Activated T-cell treated with anti-CD3 and anti-CD28 coated beads, Interleukin-2, amount 50 U/mL, for 48 hours (primary cell): ENCODE measurements around the gene USP34.
"Not testable (repeated sequence)": the region's sequence is repeated elsewhere in the genome, so short reads cannot be mapped to it uniquely, and the experiment has no call there.

Experiments used
- DNase-seq, 2 experiments: peaks; one replicate each; pipeline ENCODE4 v3.0.0-alpha.2; 2020

The USP34 gene

DNA sequence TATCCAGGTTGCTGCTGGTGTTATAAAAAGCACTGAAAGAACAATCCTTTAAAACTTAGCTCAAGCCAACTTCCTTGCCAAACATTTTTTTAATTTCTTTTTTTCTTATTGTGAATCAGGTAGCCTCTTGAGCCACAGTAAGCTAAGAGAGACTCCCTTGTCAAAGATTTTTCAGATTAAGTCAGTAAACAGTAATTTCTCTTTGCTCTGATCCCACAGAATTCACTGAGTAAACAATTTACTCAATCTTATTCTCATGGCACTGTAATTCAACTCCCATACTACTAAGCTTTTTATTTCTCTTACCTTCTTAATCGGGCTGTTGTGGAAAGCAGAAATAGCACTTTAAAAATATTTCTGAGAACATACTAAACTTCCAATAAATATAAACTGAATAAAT is 226.2 kb downstream of the USP34 start:
- no peak for DNase-seq

DNA sequence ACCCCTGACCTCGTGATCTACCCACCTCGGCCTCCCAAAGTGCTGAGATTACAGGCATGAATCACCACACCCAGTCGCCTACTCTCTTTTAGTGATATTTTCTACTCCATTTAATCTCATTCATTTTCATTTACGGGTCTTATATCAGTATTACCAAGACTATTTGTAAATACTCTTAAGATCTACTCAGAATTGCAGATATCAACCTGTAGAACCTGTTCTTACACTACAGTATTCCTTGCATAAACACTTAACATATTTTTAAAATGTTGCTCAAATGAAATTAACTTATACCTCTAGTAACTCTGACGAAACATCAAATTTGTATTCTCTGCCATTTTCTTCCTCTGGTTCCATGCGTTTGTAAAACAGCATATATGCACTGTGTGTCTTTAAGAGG is 229.6 kb downstream of the USP34 start:
- DNase-seq: no peak

DNA sequence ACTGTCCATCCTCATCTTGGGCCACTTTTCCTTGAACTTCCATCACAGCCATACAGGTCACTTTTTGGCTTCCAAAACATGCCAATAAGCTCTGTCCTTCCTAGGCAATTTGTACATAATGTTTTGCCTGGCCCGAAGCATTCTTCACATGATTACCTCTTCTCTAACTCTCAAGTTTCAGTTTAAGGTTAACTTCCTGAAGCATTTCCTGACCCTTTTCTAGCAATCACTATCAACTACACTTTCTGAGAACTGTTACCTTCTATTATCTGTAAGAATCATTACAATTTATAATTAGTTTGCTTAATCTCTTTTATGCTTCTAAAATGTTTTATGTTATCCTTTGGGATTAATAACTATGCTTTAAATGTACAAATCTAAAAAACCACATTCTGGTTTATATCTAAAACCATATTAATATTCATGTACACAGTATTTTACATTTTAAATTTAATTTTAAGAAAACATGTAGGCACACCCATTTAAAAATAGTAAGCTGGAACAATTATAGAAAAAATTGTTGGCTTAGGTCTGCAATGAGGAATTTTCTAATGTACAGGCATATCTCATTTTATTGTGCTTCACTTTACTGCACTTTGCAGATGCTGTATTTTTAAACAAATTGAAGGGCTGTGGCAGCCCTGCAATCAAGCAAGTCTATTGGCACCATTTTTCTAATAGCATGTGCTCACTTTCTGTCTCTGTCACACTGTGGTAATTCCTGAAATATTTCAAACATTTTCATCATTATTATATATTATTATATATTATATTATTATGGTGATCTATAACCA is 232.5 kb downstream of the USP34 start:
- no peak for DNase-seq

DNA sequence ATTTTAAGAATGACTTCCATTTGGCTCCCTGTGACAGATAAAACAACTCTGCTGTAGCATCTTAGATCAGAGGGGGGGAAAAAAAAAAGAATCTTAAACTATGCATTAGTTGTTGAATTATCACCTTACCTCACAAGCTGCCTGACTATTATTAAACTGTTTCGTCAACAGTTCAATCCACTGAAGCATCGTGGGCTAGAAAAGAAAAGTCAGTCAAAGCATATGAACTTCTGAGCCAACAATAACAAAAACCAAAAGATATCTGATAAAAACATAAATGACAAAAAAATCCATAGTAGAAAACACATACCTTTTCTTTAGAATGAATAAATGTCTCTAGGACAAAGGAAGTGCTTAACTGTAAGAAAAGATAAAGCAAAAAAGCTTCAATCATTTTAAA is 235.2 kb downstream of the USP34 start:
- no peak for DNase-seq

DNA sequence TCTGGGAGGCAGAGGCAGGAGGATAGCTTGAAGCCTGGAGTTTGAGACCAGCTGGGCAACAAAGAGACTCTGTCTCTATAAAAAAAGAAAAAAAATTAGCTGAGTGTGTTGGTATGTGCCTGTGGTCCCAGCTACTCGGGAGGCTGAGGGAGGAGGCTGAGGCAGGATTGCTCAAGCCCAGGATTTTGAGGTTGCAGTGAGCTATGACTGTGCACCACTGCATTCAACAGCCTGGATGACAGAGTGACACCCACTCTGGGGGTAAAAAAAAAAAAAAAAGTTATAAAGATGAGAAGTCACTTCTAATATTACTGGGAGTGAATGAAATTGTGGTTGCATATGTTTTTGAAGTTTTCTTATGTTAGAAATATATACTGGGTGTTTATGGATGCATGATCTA is 237.3 kb downstream of the USP34 start:
- peak in 1 of 2 experiments; percentile 34 for DNase-seq

DNA sequence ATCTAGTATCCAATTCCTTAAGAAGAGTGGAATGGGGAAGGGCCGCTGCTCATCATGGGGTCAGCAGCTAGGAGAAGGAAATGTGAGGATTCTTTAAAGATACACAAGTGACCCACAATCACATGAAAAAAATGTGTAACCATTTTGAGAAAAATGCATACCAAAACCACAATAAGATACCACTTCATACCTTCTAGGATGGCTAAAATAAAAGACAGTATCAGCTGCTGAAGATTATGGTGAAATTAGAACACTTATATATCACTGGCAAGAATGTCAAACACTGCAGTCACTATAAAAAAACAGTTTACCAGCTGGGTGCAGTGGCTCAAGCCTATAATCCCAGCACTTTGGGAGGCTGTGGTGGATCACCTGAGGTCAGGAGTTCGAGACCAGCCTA is 241.0 kb downstream of the USP34 start:
- DNase-seq: no peak

DNA sequence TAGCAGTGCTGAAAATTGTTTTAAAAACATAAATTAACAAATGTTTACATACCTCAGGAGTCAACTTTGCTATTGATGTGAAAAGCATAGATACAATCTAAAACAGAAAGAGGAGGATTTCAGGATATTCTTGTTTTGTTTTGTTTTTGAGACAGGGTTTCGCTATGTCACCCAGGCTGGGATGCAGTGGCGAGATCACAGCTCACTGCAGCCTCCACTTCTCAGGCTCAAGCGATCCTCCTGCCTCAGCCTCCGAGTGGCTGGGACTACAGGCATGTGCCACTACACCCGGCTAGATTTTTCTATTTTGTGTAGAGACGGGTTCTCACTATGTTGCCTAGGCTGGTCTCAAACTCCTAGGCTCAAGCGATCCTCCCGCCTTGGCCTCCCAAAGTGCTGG is 248.3 kb downstream of the USP34 start:
- no peak for DNase-seq

DNA sequence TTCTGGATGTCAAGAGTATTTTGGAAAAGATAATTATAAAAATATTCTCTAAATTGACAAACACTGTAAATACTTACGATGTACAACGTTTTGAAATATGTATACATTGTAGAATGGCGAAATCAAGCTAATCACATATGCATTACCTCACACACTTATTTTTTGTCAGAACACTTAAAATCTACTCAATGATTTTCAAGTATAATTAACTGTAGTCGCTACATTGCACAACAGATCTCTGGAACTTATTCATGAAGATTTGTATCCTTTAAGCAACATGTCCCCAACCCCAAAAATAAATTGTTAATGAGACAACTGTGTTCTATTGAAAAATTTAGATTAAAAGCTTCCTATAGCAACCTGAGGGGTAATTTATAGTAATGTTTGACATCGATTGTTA is 249.1 kb downstream of the USP34 start:
- no peak for DNase-seq

DNA sequence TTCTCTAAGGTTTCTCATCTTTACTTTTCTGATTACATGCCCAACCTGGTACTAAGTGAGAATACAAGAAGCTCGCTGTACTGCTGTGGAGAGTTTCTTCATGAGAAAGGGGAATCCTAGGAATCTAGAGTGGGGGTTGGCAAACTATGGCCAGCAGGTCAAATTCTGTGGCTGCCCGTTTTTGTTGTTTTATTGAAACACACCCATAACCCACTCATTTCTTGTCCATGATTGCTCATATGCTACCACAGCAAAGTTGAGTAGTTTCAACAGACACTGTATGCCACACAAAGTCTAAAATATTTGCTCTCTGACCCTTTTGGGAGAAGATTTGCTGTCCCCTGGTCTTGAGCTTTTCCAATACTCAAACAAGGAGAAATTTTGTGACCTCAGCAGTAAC is 250.1 kb downstream of the USP34 start:
- DNase-seq: no peak

DNA sequence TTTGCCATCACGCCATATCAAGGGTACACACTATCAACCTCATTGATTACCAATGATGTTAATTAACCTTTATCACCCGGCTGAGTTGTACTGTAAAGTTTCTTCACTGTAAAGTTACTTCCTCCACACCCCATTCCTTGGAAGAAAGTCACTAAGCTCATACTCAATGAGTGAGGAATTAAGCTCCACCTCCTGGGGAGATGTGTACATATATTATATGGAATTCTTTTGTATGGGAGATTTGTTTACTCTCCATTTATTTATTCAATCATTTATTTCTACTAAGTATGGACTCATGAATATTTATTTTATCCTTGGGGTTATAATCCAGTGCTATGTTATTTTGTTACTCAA is 252.1 kb downstream of the USP34 start:
- no peak for DNase-seq

DNA sequence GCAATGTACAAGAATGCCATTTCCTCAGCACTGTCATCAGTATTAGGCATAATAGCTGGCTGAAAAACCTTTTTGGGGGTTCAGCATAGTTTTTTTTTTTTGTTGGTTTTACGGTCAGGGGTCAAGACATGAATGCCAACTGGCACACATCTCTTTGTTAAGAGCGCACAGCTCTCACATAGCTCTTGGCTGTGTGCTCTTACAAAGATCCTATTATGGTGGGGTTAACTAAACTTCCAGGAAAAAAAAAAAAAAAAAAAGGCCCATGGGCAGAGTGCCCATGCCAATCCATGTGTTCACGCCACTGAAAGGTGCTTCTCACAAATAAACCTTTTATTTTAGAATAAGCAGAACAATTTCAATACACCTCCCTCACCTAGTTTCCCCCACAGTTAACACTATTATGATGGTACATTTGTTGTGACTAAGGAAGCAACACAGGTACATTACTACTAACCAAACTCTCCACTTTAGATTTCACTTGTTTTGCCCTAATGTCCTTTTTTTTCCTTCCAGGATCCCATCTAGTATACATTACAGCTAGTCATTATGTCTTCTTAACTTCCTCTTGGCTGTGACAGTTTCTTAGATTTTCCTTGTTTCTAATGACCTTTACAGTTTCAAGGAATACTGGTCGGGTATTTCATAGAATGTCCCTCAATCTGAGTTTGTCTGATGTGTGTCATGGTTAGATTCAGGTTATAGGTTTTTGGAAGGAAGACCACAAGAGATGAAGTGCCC is 252.6 kb downstream of the USP34 start:
- DNase-seq: no peak

DNA sequence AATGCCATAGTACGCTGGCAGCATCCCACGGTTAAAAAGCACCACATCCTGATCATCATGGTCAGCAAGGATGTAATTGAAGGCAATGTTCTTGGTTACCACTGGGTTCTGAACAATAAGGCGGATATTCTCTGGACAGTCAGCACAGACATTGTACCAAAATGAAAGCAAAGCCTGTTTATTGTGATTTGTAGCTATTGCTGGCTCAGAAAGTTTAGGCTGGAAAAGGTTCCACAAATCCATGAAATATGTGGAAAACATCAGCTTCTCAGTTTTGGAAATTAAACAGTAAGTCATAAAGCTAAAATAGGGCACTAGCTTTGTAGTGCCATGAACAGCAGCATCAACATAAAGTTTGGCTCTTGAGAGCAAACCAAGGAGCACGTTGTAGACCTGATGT is 256.7 kb downstream of the USP34 start:
- no peak for DNase-seq

DNA sequence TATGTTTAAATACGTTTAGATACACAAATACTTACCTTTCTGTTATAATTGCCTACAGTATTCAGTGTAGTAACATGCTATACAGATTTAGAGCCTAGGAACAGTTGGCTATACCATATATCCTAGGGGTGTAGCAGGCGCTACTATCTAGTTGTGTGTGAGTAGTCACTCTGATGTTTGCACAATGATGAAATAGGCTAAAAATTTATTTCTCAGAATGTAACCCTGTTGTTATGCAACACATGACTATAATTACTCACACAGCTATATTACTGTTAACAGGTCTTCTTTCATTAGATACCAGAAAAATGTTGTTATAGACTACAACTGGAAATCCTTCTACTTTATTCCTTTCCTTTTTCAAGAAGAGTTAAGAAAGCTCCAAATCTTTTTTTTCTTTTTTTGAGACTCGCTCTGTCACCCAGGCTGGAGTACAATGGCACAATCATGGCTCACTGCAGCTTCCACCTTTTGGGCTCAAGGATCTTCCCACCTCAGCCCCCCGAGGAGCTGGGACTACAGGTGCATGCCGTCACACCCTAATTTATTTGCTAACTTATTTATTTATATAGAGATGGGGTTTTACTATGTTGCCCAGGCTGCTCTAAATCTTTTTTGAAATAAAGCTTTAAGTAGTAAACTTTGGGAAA is 260.4 kb downstream of the USP34 start:
- no peak for DNase-seq

DNA sequence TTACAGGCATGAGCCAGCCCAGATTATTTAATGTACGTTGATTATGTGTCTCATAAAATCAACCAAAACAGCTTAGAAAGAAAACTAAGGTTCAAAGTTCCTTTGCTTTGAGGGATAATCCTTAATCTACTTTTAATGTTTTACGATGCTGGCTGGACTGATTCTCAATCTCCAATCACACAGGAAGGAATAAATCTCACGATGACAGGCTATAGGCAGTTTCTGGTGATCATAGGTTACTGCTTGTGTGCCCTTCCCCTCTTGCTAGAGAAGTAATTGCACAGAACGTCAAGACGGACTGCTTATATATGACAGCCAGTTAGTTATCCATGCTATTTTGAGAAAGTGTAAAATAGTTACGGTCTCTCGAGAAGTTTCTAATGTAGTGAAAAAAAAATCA is 265.8 kb downstream of the USP34 start:
- DNase-seq: no peak

DNA sequence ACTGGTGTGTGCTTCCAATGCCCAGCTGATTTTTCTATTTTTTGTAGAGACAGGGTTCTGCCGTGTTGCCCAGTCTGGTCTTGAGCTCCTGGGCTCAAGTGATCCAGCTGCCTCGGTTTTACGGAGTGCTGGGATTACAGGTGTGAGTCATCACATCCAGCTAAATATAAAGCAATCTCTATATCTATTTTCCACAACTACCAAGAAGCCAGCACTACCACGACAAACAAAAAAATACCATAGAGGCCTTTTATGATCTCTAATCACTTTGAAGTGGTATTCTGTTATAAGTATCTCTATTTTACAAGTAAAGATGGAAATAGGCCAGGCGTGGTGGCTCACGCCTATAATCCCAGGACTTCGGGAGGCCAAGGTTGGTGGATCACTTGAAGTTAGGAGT is 274.2 kb downstream of the USP34 start:
- no peak for DNase-seq

DNA sequence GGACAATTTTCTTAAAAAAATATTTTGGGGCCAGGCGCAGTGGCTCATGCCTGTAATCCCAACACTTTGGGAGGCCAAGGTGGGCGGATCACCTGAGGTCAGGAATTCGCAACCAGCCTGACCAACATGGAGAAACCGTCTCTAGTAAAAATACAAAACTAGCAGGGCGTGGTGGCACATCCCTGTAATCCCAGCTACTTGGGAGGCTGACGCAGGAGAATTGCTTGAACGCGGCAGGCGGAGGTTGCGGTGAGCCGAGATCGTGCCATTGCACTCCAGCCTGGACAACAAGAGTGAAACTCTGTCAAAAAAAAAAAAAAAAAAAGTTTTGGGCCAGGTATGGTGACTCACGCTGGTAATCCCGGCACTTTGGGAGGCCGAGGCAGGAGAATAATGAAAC is 276.2 kb downstream of the USP34 start:
- DNase-seq: not testable (repeated sequence)

DNA sequence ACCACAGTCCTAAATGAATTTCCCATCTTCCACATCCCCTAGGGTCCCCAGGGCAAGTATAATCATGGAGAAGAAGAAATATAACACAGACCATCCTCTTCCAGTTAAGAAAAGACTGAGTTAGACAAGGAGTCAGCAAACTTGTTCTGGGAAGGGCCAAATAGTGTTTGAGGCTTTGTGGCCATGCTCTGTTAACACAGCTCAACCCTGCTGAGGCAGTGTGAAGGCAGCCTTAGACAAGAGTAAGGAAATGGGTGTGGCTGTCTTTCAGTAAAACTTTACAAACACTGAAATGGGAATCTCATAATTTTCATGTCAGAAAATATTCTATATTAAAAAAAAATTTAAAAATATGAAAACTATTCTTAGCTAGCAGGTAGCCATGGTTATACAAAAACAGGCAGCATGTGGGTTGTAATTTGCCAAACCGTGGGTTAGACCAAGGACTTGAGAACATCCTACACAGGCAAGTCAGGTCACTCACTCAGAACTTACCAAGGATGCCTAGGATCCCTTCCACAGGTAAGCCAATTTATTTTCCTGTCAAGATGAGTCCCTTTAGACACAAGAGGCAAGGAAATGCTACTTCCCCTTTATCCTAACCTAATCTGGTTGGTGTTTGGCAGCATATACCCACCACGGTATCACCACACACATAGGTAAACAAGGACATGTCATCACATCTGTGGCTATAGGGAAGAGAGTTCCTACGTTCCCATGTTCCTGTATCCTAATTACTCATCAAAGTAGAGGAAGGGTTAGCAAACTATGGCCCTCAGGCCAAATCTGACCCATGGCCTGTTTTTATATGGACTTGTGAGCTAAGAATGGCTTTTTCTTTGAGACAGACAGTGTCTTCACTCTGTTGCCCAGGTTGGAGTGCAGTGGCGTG is 277.0 kb downstream of the USP34 start:
- no peak for DNase-seq

DNA sequence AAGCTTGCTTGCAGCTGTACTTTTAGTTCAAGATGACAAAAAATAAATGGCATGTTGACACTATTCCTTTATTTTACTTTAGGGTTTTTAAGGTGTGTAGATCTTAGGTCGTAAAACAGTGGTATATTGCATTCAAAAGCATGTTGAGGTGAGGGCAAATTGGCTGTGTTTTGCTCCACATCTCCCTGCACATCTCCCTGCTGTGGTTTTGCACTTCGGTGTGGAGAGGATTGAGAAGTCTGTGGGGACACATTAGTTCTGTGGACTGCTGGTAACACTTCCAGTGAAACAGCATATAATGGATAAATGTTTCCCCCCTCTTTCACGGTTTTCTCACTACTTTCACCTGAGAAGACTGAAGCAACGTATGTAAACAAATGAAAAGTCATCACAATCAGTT is 283.8 kb downstream of the USP34 start:
- no peak for DNase-seq

DNA sequence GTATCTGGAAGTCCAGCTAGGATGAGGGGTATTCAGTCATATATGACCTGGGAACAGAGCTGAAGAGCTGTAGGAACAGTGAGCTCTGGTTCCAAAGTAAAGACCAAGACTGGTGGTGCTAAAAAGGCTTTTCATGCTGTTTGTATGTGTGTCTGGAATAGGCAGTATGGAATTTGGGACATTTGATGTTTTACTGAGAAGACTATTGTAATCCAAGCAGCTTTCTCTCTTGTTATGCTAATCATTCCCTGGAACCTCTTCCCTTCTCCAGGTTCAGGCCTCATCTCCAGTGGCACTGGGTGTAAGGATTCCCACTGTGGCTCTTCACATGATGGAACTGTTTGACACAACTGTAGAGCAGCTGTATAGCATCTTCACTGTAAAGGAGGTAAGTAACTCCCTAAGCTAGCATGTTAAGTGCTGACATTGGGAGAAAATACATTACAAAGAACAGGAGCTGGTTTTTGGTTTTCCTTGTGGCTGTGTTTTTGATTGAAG is 285.6 kb downstream of the USP34 start:
- no peak for DNase-seq

DNA sequence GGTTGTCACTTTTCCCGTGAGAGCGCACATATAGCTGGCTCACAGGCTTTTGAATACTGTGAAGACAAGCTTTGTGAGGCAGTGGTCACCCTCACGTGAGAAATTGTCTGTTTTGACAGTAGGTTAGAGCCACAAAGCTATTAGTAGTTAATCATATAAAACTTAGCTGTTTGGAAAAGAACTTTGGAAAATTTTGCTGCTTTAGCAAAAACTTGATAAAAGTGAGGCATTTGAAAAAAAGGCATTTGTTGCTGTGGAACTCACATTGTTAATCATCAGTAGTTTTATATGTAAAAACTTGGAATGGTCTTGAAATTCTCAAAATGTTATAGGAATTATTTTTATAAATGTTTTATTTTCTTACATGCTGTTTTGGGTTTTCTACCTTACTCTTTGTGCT is 286.6 kb downstream of the USP34 start:
- DNase-seq: no peak

DNA sequence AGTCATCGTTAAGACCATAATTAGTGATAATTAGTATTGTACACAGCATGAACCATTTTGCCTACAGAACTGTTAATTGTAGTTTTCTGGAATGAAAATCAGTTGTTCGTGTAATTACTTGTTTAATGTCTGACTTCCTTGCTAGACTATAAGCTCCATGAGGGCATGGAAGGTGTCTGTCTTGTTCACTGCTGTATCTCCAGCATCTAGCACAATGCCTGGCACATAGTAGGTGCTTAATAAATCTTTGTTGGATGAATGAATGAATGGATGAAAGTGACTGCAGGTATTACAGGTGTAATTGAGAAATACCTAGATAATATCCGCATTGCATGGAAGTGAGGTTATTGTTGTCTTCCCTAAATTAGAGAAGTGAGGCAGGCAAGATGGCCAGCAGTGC is 287.1 kb downstream of the USP34 start:
- DNase-seq: no peak

DNA sequence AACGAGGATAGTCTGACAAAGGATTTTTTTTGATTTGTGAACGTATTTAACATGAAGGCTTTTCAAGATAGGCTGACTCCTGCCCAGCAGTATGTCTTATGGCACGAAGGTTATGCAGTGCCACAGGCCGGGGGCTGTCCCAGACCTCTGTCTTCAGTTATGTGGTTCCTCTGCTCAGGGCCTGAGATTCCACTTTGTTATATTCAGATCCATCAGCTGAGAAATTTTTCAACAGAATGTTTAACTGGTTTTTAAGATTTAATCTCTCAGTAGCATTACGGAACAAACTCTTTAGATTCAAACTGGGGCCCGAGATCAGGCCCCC is 288.9 kb downstream of the USP34 start:
- DNase-seq: no peak

DNA sequence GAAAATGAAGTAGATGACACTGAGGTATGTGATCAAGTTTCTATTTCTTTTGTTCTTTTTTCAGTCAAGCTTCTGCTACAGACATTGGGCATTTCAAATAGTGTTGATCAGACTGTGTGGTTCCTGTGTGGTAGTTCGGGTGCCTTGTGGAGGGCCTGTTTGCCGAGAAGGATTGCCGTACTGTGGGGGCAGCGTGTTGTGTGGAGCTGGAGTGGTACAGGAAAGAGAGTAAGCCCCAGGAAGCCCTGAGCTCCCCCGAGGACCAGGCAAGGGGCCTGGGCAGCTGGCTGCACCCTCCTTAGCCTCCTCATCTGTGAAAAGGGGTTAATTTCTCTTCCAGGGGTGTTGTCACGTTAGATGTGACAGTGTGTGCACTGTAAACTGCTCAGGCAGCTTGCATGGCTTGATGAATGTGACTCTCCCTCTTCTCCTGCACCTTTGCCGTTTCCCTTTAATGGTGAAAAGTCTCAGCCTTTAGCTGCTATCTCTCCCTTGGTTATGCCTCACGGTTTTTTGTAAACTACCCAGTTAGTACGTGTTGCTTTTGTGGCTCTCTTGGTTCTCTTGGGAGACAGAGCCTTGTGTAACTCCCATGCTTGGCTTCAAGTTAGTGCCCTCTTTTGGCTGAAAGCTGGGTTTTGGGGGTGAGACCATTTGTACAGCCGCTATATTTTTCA is 289.4 kb downstream of the USP34 start:
- DNase-seq: no peak
